NCI-H128 (cell line): ENCODE results near the gene HLA-DOA.

ENCODE experiments used
- DNase-seq: peaks from one replicate; lab custom pipeline; 2025; ENCODE audit not compliant: unreplicated experiment; lab: John Stamatoyannopoulos, UW

The HLA-DOA gene

GRCh38 chr6:33008944-33009861 is at the start of gene HLA-DOA:
HLA-DOA (minus strand) TSS chr6:33009591.
- no peak for DNase-seq

DNA sequence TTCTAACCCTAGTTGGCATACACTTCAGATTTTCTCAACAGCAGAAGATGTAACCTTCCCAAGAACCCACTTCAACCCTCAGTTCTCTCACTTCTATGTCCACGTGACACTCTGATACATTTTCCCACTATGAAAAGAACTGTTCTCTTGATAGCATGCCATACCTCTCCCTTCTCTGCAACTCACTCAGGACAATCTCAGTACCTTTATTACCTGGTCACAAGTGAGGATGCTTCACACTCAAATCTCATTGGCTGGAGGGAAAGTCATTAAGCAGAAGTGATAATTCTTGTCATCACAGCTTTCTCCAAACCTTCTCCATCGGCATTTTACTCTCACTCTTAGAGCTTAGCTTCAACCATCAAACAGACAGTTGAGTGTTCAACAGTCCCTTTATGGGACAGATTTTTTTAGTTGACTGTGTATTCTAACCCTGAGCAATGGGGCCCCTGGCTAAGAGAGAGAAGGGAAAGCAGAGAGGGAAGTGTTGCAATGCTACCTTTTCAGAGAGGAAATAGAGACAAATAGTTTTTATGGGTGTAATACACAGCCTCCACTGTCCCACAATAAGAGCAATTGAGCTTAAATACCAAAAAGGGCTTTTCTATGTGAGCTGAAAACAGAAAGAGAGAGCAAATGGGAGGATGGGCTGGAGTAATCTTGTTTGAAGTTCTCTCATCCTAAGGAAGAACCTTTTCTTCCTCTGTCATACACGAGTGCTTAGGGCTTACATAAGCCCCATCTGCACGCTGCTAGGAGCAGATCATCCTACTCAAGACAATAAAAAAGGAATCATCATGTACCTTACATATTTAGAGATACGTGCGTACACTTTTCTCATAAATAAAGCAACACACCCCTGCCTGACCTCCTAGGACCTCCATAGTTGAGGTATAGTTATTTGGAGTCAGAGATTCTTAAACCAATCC is 48.1 kb upstream of the HLA-DOA start:
- no peak for DNase-seq

DNA sequence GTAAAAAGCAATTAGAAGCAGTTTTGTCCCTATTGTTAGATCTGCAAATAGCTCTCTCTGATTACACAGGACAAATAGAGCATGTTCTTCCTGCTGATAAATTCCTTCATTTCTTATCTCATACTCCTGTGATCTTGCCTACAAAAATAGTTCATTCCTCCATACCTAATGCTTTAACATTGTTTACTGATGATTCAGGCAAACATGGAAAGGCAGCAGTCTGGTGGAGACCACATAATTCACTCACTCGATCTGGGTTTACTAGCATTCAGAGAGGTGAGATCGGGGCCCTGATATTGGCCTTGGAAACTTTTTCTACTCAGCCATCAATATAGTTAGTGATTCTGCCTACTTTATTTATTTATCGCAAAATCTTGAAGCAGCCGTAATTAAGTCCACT is 43.8 kb upstream of the HLA-DOA start:
- DNase-seq, result no peak

GRCh38 chr6:33052627-33053026 is 43.2 kb upstream of the HLA-DOA start:
- DNase-seq, result no peak

- DNase-seq, result no peak
These were observed 40.8 kb upstream of the HLA-DOA start for GRCh38 chr6:33050014-33050810.

GRCh38 chr6:33049323-33050013 is 40.1 kb upstream of the HLA-DOA start:
- no peak for DNase-seq

- no peak for DNase-seq
These were observed 30.8 kb upstream of the HLA-DOA start for GRCh38 chr6:33040157-33040556.

- DNase-seq, result no peak
These were observed 27.1 kb upstream of the HLA-DOA start for GRCh38 chr6:33036535-33036934.

- DNase-seq, result no peak
These were observed 25.2 kb upstream of the HLA-DOA start for GRCh38 chr6:33034554-33034953.

GRCh38 chr6:33030245-33030644 is 20.9 kb upstream of the HLA-DOA start:
- DNase-seq, result no peak

DNA sequence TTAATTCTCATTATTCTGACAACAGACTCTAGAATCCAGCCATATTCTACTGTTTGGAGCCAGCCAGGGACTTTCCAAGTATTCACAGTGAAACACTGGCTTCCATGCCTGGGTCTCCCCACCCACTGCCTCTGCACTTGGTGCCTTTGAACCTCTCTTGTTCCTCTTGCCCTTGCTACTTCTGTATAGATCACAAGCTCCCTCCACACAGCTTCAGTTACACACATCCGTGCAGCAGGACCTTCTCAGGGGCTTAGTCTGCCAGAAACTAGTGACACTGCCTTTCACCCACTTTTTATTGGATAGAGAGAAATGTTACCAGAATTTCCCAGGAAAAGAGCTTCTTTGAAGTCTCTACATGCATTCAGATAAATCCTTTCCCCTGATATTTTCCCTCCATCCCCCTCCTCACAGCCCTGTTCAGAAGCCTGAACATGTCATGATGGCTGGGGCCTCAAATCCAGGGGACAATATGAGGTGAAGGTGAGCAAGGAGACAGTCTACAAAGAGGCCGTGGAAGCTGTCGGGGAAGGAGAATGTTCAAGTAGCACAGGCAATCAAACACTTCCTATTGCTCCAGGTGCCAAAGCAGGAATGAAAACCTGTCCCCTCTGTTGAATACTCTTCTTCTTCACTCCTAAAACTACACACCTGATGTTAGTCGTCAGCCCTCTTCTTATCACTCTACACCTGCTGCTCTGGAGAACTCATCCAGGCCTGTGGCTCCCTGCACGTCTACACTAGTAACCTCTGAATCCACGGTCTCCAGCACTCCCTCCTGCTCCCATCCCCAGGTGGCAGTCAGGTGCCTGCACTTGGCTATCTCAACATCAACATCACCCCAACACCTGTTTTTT is 20.2 kb upstream of the HLA-DOA start:
- DNase-seq, result no peak

- DNase-seq, result no peak
These were observed 18.9 kb upstream of the HLA-DOA start for GRCh38 chr6:33028220-33028849.

GRCh38 chr6:33024521-33024920 is 15.1 kb upstream of the HLA-DOA start:
- DNase-seq, result no peak

GRCh38 chr6:33023536-33023935 is 14.1 kb upstream of the HLA-DOA start:
- DNase-seq, result no peak

GRCh38 chr6:33021917-33022316 is 12.5 kb upstream of the HLA-DOA start:
- no peak for DNase-seq

GRCh38 chr6:33019372-33019771 is 10.0 kb upstream of the HLA-DOA start:
- DNase-seq, result no peak

GRCh38 chr6:33018904-33019303 is 9.5 kb upstream of the HLA-DOA start:
- no peak for DNase-seq

GRCh38 chr6:33018418-33018817 is 9.0 kb upstream of the HLA-DOA start:
- no peak for DNase-seq
